Adrenal gland (tissue), 12 donors: ENCODE results near the gene ERMARD. TPM values are rescaled to one million over a fixed set of nuclear protein-coding genes. Genes with fewer than 3 reads are reported as not detected.

Experiments
- DNase-seq, 7 donors: peaks; one replicate each; pipeline ENCODE4 v3.0.0-alpha.2; 2019 to 2020
- H3K27ac ChIP-seq, 5 donors: fragments of 200-600 bp; sonication (generic) in 4 of 5; 1 replicate in 3 of 5; 2 replicates in 2 of 5; pipeline versions ENCODE4 v1.5.1 to v1.8.0; 2016 to 2020; ENCODE audit warnings: mild to moderate bottlenecking in 1 of 5
- H3K27me3 ChIP-seq: fragments of 200-600 bp; 2 replicates; pipeline ENCODE4 v1.8.0; 2021
- H3K36me3 ChIP-seq, 2 donors: fragments of 200-600 bp; replicated peaks in 1 of 2; 1 replicate in 1 of 2; 2 replicates in 1 of 2; pipeline versions ENCODE4 v1.5.1 to v1.8.0; 2018 to 2022
- H3K4me1 ChIP-seq, 2 donors: fragments of 200-600 bp; replicated peaks in 1 of 2; 1 replicate in 1 of 2; 2 replicates in 1 of 2; pipeline versions ENCODE4 v1.5.1 to v1.8.0; 2018 to 2021
- H3K4me3 ChIP-seq, 4 donors: fragments of 200-600 bp; sonication (generic) in 3 of 4; one replicate each; pipeline ENCODE4 v1.5.1; 2016 to 2018
- H3K9me3 ChIP-seq, 3 donors: fragments of 200-600 bp; sonication (generic) in 1 of 3; replicated peaks in 1 of 3; 1 replicate in 2 of 3; 2 replicates in 1 of 3; pipeline versions ENCODE4 v1.5.1 to v1.8.0; 2016 to 2021
- POLR2A ChIP-seq, 2 donors: fragments of 450-650 bp; IDR thresholded peaks; one replicate each; pipeline ENCODE4 v1.6.1; 2017; ENCODE audit warnings: antibody characterized with exemption in 2 of 2, mild to moderate bottlenecking in 2 of 2, moderate library complexity in 1 of 2
- WGBS, 4 donors: extraction: QIAGEN DNeasy Blood & Tissue Kit in 2 of 4; methylation state at CpG; one replicate each; pipeline versions ENCODE4 v1.1.5 to v1.1.7; 2013 to 2017; 5-methylcytosine and 5-hydroxymethylcytosine counted together
- intact Hi-C, 2 donors: fragments of 100-400 bp; cut with DNase I; formaldehyde crosslinking; loops; one replicate each; pipeline versions ENCODE4 v1.14.1 to v1.15.0; 2022 to 2023
- polyA plus RNA-seq, 3 donors: library from polyadenylated mRNA; stranded (reverse); fragments of 200-250 nt in 2 of 3; fragments of 350-450 nt in 1 of 3; fragmentation: Illumina TruSeq in 1 of 3; extraction: RNeasy Lipid Tissue Mini Kit (QIAGEN cat#74804) in 1 of 3; gene quantifications; one replicate each; pipeline ENCODE4 v1.2.3, GENCODE V29; 2013 to 2014
- total RNA-seq, 9 donors: library from RNA; depleted of rRNA in 4 of 9; stranded (reverse); fragments of >200 nt in 4 of 9; fragments of 120-200 nt in 1 of 9; fragmentation: NEBNext Ultra II Directional in 1 of 9; extraction: Animal tissue kit (Norgen Biotek cat#: 25700) in 1 of 9; gene quantifications; one replicate each; pipeline versions ENCODE4 v1.1.0 to v1.2.4, GENCODE V29; 2013 to 2023
- TF ChIP-seq, protein P1 (sequence below), 6 experiments: fragments of 450-650 bp in 4 of 6; fragments of 200-600 bp in 2 of 6; sonication (generic) in 1 of 6; IDR thresholded peaks; 1 replicate in 5 of 6; 2 replicates in 1 of 6; pipeline versions ENCODE4 v1.5.1 to v1.8.0; 2016 to 2021; ENCODE audit warnings: antibody characterized with exemption in 6 of 6, mild to moderate bottlenecking in 2 of 6, moderate library complexity in 1 of 6
- donor health status: healthy with polysubstance abuse.
- donor health status: Bipolar disorder and iron deficiency.
- donor health status: DM: yes; HTN: yes; CAD: no.
- donor health status: DM: no; HTN: no; CAD: no.
- donor health status: DM: no; HTN: no; CAD: no.
- donor health status: DM: yes; HTN: yes; CAD: no.

The ERMARD gene
- total and polyA plus RNA-seq, 12 donors = 10.1 to 296 (median 31.8) TPM

DNA sequence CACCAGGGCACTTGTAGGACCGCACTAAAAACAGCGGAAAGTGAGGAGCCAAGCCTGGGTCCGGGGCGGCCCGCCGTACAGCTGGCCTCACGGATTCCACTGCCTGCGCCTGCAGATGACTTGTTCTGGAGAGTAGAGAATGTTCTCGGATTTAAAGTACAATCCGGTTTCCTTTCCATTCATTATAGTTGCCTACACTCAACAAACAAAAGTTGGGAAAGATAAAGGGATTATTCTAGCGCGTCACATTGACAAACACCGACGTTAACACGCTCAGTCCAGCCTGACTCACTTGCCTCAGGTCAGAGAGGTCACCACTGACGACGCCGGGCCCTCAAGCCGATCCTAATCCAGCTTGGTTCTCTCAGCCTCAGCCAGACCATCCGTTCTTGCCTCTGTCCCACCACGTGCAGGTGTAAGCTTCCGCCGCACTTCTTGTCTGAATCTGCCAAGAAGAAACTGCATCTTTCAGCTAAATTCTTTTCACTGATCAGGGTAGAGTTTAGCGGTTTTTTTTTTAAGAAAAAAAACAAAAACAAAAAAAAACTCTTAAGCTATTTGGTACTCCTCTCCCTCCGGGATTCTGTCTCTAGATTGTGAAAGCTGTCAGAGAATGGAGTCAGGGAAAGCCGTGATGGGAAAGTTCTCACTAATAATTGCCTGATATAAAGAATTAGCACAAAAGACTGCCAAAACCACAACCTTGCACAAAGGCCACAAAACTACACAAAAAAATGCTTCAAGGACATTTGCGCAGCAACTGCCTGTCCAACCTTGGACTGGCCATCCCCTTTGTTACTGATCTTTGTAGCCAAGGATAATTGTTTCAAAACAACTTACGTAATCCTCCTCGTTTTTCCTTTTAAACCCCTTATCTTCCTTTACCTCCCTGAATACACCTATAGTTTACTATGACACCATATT is 26.0 kb upstream of the ERMARD start:
- TF ChIP-seq, protein P1, sequence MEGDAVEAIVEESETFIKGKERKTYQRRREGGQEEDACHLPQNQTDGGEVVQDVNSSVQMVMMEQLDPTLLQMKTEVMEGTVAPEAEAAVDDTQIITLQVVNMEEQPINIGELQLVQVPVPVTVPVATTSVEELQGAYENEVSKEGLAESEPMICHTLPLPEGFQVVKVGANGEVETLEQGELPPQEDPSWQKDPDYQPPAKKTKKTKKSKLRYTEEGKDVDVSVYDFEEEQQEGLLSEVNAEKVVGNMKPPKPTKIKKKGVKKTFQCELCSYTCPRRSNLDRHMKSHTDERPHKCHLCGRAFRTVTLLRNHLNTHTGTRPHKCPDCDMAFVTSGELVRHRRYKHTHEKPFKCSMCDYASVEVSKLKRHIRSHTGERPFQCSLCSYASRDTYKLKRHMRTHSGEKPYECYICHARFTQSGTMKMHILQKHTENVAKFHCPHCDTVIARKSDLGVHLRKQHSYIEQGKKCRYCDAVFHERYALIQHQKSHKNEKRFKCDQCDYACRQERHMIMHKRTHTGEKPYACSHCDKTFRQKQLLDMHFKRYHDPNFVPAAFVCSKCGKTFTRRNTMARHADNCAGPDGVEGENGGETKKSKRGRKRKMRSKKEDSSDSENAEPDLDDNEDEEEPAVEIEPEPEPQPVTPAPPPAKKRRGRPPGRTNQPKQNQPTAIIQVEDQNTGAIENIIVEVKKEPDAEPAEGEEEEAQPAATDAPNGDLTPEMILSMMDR (IDR thresholded peaks at IDR 0.05) = no peak
- peak in 1 of 2 donors; percentile 72 for TF ChIP-seq POLR2A (IDR thresholded peaks at IDR 0.05)
- Histone ChIP-seq H3K4me1 (peaks cover 10 to 37% of the 10 kb centered on the region in 2 donors), H3K36me3 (no peaks in the 10 kb centered on the region), H3K27me3 (no peaks in the 10 kb centered on the region), H3K27ac (peak overlapping the region; percentile 93 to 99 (median 96)), H3K9me3 (no peaks in the 10 kb centered on the region), H3K4me3 (peak overlapping the region; percentile 22 to 90 (median 42))
- WGBS, 4 donors = 12 to 15% (median 14%) methylated on average over 27 to 29 of the region's 29 CpGs
- peak; percentile 82 to 94 (median 90) for DNase-seq
- intact Hi-C loops = no loop called here

DNA sequence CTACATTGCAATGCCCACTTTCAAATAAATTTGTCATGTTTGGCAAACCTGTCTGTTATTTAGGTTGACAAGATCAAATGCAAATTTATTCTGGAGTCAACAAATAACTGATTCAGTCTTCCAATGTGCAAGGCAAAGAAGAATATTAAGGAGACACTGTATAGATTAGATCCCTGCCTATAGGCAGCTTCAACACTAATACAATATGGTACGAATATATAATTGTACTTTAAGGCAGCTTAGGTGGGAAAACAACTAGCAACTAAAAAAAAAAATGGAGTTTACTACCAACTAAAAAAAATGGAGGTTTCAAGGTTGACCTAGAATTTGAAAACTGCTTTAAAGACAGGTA is 25.4 kb upstream of the ERMARD start:
- H3K9me3 ChIP-seq = no peaks in the 10 kb centered on the region
- 80 to 100% (median 87%) methylated on average over 1 of the region's 1 CpG for WGBS, 4 donors
- H3K4me1 ChIP-seq = peaks cover 10 to 31% of the 10 kb centered on the region in 2 donors
- no peaks in the 10 kb centered on the region for H3K36me3 ChIP-seq
- H3K4me3 ChIP-seq = peak overlapping the region in 1 of 4 donors; percentile 90
- H3K27ac ChIP-seq = peak overlapping the region in 4 of 5 donors; percentile 93 to 99 (median 96)
- DNase-seq = no peak
- intact Hi-C loops = no loop called here
- no peak for TF ChIP-seq POLR2A (IDR thresholded peaks at IDR 0.05)
- TF ChIP-seq, protein P1 (IDR thresholded peaks at IDR 0.05) = no peak
- H3K27me3 ChIP-seq = no peaks in the 10 kb centered on the region

DNA sequence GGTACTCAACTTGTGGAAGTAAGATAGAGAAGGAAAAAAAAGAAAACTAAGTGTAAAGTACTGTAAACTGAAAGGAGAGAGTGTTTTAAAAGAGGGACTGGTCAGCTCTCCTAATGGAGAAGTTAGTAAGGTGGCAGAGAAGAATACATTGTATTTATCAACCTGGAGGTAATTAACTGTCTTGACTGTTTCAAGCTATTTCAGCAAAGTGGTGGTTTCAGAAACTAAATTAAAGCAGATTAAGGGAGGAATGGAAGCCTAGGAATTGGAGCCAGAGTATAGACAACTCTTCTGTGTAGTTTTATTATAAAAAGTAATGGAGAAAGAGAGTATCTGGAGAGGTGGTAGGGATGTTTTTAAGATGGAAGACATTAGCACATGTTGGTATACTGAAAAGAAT is 24.5 kb upstream of the ERMARD start:
- H3K27me3 ChIP-seq = no peaks in the 10 kb centered on the region
- TF ChIP-seq, protein P1 (IDR thresholded peaks at IDR 0.05) = no peak
- TF ChIP-seq POLR2A (IDR thresholded peaks at IDR 0.05) = no peak
- DNase-seq = no peak
- no peak overlapping the region for H3K4me3 ChIP-seq
- intact Hi-C loops = no loop called here
- H3K36me3 ChIP-seq = no peaks in the 10 kb centered on the region
- H3K4me1 ChIP-seq = peaks cover 7 to 22% of the 10 kb centered on the region in 2 donors
- H3K9me3 ChIP-seq = no peaks in the 10 kb centered on the region
- no peak overlapping the region for H3K27ac ChIP-seq

DNA sequence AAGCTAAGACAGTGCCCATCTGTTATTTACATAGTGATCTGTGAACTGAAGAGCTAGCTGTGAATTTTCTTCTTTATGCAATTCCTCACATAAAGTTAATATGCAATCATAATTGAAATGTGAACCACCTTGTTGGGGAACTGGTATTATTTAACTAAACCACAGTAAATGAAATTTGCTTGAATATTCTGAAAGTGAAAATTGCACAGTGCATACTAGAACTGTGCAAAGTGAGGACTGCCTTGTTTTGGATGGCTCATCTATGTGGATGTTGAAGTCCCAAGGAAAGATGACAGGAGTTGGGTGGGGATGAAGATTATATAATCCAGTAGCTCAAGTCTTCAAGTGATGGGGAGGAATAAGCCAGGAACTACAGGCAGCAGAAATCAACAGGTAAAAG is 21.5 kb upstream of the ERMARD start:
- no peak overlapping the region for H3K27ac ChIP-seq
- H3K36me3 ChIP-seq = no peaks in the 10 kb centered on the region
- TF ChIP-seq POLR2A (IDR thresholded peaks at IDR 0.05) = no peak
- TF ChIP-seq, protein P1 (IDR thresholded peaks at IDR 0.05) = no peak
- intact Hi-C loops = no loop called here
- no peaks in the 10 kb centered on the region for H3K9me3 ChIP-seq
- DNase-seq = no peak
- peaks cover 0 to 13% of the 10 kb centered on the region in 2 donors for H3K4me1 ChIP-seq
- H3K27me3 ChIP-seq = no peaks in the 10 kb centered on the region
- no peak overlapping the region for H3K4me3 ChIP-seq
